HCT116 (cell line): ENCODE measurements around the gene LIMA1.

ENCODE experiments used
- ATF3 ChIP-seq: IDR thresholded peaks from 2 replicates; pipeline ENCODE4 v1.6.1; 2012
- CEBPB ChIP-seq: IDR thresholded peaks from 2 replicates; pipeline ENCODE4 v1.6.1; 2012; ENCODE audit warnings: low read depth
- CTCF ChIP-seq, 3 experiments: fragments of 200-600 bp in 1 of 3; sonication (generic) in 1 of 3; IDR thresholded peaks in 2 of 3; conservative IDR thresholded peaks in 1 of 3; 2 replicates each; pipeline ENCODE4 v1.5.1; 2012 to 2017; ENCODE audit warnings: low read depth in 2 of 3, low read length in 2 of 3, antibody characterized with exemption in 1 of 3, borderline replicate concordance in 1 of 3, control low read depth in 1 of 3, mild to moderate bottlenecking in 1 of 3, mixed read lengths in 1 of 3, mixed run types in 1 of 3, moderate library complexity in 1 of 3; ENCODE audit not compliant: insufficient read depth in 1 of 3
- EZH2 ChIP-seq: fragments of 200-600 bp; sonication (generic); IDR thresholded peaks from 2 replicates; pipeline ENCODE4 v1.6.1; 2017; ENCODE audit warnings: antibody characterized with exemption, mixed run types
- EZH2phosphoT487 ChIP-seq: fragments of 200-600 bp; IDR thresholded peaks from 2 replicates; pipeline ENCODE4 v1.6.1; 2018; ENCODE audit warnings: antibody characterized with exemption, borderline replicate concordance
- FOSL1 ChIP-seq: IDR thresholded peaks from 2 replicates; pipeline ENCODE4 v1.6.1; 2012; ENCODE audit warnings: low read depth
- JUND ChIP-seq: IDR thresholded peaks from 2 replicates; pipeline ENCODE4 v1.6.1; 2012
- POLR2A ChIP-seq: IDR thresholded peaks from 2 replicates; pipeline ENCODE4 v1.7.0; 2011; ENCODE audit warnings: borderline replicate concordance; ENCODE audit not compliant: insufficient read depth, insufficient read length; ENCODE audit errors: extremely low read depth
- POLR2AphosphoS5 ChIP-seq: IDR thresholded peaks from 2 replicates; pipeline ENCODE4 v1.6.1; 2011; ENCODE audit warnings: mild to moderate bottlenecking, low read depth, low read length, moderate library complexity
- RAD21 ChIP-seq: IDR thresholded peaks from 2 replicates; pipeline ENCODE4 v1.6.1; 2012; ENCODE audit warnings: low read depth, mild to moderate bottlenecking
- SP1 ChIP-seq: IDR thresholded peaks from 2 replicates; pipeline ENCODE4 v1.6.1; 2012; ENCODE audit warnings: low read depth
- SRF ChIP-seq: IDR thresholded peaks from 2 replicates; pipeline ENCODE4 v1.6.1; 2012; ENCODE audit warnings: low read depth
- ZNF274 ChIP-seq: fragments of 200-500 bp; sonication (Bioruptor generic); IDR thresholded peaks from 2 replicates; pipeline ENCODE4 v1.6.1; 2014; ENCODE audit warnings: mild to moderate bottlenecking, low read depth, low read length, inconsistent platforms
- TF ChIP-seq, protein P1 (sequence below): IDR thresholded peaks from 2 replicates; pipeline ENCODE4 v1.6.1; 2012; ENCODE audit warnings: low read depth

GRCh38 chr12:50196537-50196936 is 86.8 kb downstream of the LIMA1 start:
- TF ChIP-seq CTCF (IDR thresholded peaks at IDR 0.05 in 2 of 3, conservative IDR thresholded peaks at IDR 0.05 in 1 of 3; ENCODE audit: borderline replicate concordance in 1 of 3, insufficient read depth in 1 of 3, low read depth in 2 of 3, low read length in 2 of 3) (no peak), SP1 (no peak), CEBPB (no peak), JUND (no peak), FOSL1 (no peak), POLR2A (no peak), EZH2 (no peak), RAD21 (no peak), EZH2phosphoT487 (no peak), SRF (no peak), ATF3 (no peak), ZNF274 (no peak), POLR2AphosphoS5 (no peak)
- TF ChIP-seq, protein P1, sequence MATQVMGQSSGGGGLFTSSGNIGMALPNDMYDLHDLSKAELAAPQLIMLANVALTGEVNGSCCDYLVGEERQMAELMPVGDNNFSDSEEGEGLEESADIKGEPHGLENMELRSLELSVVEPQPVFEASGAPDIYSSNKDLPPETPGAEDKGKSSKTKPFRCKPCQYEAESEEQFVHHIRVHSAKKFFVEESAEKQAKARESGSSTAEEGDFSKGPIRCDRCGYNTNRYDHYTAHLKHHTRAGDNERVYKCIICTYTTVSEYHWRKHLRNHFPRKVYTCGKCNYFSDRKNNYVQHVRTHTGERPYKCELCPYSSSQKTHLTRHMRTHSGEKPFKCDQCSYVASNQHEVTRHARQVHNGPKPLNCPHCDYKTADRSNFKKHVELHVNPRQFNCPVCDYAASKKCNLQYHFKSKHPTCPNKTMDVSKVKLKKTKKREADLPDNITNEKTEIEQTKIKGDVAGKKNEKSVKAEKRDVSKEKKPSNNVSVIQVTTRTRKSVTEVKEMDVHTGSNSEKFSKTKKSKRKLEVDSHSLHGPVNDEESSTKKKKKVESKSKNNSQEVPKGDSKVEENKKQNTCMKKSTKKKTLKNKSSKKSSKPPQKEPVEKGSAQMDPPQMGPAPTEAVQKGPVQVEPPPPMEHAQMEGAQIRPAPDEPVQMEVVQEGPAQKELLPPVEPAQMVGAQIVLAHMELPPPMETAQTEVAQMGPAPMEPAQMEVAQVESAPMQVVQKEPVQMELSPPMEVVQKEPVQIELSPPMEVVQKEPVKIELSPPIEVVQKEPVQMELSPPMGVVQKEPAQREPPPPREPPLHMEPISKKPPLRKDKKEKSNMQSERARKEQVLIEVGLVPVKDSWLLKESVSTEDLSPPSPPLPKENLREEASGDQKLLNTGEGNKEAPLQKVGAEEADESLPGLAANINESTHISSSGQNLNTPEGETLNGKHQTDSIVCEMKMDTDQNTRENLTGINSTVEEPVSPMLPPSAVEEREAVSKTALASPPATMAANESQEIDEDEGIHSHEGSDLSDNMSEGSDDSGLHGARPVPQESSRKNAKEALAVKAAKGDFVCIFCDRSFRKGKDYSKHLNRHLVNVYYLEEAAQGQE: no peak
